HG02840 (cell line): Measurements from ENCODE around the gene BMERB1.
"Not testable (repeated sequence)": the region's sequence is repeated elsewhere in the genome, so short reads cannot be mapped to it uniquely, and the experiment has no call there.

Experiments used
- ATAC-seq: cut with Tn5 transposase; IDR thresholded peaks from one replicate; pipeline ENCODE4 v1.9.1; 2021; ENCODE audit warnings: mild to moderate bottlenecking, moderate library complexity, moderate number of reproducible peaks; ENCODE audit not compliant: unreplicated experiment, low FRiP score

BMERB1 gene

DNA sequence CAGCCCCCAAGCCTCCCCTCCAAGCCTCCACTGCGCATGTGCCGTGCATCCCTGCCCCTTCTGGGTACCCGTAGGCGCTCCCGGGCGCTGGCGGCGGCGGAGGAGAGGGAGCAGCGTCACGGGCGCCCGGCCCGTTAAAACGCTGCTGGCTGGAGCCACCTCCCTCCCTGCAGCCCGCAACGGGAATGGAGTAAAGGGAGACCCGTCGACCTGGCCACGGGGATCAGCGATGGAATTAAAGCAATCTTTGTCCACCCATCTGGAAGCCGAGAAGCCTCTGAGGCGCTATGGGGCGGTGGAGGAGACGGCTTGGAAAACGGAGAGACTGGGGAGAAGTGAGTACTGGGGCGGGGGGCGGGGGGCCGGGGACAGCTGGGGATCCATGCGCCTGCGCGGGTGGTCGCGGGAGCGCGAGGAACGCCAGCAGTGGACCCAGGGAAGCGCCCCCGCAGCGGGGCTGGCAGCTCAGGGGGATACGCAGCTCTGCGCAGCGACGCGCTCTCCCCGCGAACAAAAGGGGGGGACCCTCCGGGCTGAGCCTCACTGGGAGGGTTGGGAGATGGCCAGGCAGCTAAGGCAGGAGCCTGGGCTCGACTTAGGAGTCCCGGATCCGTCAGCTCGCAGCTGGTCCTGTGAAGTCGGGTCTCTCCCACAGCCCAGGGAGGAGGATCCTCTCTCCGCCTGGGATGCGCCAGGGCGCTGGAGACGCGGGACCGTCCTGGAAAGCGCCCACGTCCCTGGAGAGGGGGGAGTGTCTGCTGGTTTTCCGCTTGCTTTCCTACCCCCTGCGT is at the start of gene BMERB1:
Gene BMERB1, plus strand, starts transcription at position 164 of the 791 bp plus-strand sequence. Its CDS starts 66 bp downstream, at position 230.
- no peak for ATAC-seq

DNA sequence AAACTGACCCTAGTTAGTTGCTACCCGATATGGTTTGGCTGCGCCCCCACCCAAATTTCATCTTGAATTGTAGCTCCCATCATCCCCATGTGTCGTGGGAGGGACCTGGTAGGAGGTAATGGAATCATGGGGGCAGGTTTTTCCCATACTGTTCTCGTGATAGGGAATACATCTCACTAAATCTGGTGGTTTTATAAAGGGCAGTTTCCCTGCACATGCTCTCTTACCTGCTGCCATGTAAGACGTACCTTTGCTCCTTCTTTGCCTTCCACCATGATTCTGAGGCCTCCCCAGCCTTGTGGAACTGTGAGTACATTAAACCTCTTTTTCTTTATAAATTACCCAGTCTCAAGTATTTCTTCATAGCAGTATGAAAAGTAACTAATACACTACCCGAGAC is 46.3 kb upstream of the BMERB1 start:
- not testable (repeated sequence) for ATAC-seq

DNA sequence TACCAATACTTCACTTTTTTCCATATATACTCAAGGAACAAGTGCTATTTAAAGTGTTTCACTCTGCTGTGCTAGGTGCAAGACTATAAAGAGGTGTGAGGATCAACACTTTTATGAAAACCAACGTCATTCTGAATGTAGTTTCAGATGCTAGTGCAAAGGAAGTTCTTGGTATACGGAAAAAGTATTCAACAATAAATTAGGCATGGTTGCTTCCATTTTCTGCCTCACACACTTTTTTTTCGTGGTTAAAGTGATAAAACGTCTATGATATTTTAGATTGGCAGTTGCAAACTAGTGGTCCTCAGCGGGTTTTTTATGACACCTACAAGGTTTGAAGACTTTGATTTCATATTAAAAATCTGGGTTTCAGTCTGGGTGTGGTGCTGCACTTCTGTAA is 44.5 kb upstream of the BMERB1 start:
- not testable (repeated sequence) for ATAC-seq

DNA sequence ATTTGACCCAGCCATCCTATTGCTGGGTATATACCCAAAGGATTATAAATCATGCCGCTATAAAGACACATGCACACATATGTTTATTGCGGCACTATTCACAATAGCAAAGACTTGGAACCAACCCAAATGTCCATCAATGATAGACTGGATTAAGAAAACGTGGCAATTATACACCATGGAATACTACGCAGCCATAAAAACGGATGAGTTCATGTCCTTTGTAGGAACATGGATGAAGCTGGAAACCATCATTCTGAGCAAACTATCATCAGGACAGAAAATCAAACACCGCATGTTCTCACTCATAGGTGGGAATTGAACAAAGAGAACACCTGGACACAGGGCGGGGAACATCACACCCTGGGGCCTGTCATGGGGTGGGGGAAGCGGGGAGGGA is 41.4 kb upstream of the BMERB1 start:
- ATAC-seq: not testable (repeated sequence)

DNA sequence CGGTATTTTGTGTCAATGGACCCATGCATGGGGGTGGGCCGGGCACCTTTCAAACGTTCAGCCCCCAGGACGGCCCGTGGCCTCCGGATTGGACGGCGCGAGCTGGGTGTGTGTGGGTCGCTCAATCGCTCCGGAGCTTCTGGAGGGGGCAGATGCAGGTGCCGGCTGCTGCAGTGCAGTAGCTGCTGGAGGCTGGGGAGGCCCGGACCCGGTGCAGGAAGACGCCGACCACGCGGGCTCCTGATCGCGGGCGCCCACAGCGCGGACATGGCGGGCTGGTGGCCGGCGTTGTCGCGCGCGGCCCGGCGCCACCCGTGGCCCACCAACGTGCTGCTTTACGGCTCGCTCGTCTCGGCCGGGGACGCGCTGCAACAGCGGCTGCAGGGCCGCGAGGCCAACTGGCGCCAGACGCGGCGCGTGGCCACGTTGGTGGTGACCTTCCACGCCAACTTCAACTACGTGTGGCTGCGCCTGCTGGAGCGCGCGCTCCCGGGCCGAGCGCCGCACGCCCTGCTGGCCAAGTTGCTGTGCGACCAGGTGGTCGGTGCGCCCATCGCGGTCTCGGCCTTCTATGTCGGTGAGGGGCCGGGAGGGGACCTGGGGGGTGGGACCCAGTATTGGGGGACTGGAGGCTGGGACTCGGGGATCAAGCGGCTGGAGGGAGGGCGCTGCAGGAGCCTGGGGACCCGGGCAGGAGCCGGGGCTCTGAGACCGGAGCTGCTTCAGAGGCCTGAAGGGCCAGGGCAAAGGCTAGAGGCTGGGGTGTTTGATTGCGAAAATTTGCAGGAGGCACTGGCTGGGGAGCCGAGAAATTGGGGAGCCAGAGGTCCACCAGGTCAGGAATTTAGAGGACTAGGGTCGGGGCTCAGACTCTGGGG is 38.5 kb upstream of the BMERB1 start, which contains the start of gene MPV17L:
Gene MPV17L, plus strand, starts transcription at position 124 of the 878 bp plus-strand sequence. Its CDS starts 144 bp downstream, at position 268.
- not testable (repeated sequence) for ATAC-seq

DNA sequence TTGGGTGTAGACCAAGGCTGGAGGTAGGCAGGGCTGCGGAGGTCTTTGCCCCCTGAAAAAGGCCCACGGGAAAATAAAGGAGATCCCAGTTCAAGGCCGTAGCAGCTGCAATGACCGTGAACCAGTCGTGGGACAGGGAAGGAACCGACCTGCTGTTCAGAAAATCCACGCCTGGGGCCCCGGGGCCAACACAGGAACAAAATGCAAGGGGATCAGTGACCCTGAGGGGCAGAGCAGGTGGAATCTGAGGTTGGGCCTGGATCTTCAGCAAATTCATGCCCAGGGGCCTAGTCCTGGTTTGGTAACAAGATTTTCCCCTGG is 37.9 kb upstream of the BMERB1 start:
- not testable (repeated sequence) for ATAC-seq

DNA sequence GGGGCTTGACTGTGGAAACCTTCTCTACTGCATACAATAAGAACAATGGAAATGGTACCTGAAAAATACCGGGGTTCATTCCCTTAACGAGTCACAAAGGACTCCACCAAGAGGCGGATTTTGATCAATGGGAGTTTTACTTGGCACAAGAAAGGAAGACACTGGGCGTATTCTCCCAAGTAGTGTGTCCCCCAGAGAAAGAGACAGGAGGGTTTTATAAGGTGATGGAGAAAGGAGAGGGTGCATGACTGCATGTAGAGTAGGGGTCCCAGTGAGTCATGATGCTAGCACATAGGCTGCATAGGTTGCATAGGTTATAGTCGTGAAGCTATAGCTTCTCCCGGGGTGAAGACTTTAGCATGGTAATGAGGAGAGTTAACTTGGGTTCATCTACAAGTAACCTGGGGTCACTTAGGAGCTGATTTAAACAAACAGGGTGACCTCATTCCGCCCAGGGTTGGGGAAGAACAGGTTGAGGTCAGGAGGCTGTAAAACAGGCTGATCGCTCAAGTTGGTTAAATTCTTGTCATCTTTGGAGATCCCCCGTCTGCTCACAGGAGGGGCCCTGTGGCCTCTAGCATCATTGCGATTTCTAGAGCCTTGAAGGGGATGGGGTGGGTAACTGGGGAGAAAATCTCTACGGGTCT is 37.3 kb upstream of the BMERB1 start:
- no peak for ATAC-seq

DNA sequence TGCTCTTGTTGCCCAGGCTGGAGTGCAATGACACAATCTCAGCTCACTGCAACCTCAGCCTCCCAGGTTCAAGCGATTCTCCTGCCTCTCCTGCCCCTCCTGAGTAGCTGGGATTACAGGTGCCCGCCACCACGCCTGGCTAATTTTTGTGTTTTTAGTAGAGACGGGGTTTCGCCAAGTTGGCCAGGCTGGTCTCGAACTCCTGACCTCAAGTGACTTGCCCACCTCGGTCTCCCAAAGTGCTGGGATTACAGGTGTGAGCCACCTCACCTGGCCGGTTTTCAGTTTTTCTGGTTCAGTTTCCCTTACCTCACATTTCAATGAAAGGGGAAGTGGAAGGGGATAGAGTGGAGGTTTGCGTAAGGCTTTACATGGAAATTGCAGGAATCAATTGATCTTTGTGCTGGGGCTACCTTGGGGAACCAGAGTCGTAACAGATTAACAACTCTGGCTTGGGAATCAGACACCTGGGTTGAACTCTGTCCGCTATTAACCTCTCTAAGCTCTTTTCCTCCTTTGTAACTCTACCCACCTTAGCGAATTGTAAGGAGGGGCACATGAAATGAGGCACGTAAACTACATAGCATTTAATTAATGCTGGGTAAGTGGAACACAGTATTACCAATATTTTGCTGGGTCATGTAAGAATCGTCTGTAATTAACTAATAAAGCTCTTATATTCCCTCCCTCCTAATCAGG is 35.6 kb upstream of the BMERB1 start:
- ATAC-seq: no peak

DNA sequence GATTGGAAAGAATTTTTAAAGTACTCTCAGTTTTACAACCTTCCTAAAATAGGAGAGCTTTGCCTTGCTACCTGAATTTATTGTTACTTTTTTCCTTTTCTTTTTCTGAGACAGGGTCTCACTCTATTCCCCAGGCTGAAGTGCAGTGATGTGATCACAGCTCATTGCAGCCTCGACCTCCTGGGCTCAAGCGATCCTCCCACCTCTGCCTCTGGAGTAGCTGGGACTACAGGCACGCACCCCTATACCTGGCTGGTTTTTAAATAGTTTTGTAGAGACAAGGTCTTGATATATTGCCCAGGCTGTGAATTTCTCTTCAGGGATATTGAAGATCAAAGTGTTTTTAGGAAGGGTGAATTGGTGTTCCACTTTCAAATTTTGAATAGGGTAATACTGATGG is 35.1 kb upstream of the BMERB1 start:
- ATAC-seq: no peak

DNA sequence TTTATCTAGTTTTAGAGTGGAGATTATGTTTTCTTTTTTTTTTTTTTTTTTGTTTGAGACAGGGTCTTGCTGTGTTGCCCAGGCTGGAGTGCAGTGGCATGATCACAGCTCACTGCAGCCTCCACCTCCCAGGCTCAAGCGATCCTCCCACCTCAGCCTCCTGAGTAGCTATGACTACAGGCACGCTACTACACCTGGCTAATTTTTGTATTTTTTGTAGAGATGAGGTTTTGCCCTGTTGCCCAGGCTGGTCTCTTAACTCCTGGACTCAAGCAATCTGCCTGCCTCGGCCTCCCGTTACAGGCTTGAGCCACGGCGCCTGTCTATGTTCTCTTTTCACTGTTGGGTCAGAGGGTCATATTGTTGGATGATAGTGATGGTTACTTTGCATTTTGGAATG is 34.1 kb upstream of the BMERB1 start:
- ATAC-seq: not testable (repeated sequence)

DNA sequence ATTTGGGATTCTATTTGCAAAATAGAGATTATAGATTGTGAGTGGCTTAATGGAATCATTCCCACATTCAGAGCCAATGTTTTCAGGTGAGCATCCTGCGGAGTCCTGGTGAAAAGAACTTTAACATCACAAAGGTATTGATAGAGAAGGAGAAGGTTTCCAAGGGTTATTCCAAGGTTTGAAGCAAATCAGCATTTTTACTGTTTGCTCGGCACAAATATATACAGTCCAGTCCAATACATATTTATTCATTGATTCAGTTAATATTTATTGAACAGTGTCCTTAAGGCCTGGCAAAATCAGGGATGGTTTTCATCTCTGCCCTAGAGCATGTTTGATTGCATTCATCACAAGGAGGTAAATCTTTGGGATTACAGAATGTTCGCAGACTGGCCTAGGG is 32.4 kb upstream of the BMERB1 start:
- no peak for ATAC-seq

DNA sequence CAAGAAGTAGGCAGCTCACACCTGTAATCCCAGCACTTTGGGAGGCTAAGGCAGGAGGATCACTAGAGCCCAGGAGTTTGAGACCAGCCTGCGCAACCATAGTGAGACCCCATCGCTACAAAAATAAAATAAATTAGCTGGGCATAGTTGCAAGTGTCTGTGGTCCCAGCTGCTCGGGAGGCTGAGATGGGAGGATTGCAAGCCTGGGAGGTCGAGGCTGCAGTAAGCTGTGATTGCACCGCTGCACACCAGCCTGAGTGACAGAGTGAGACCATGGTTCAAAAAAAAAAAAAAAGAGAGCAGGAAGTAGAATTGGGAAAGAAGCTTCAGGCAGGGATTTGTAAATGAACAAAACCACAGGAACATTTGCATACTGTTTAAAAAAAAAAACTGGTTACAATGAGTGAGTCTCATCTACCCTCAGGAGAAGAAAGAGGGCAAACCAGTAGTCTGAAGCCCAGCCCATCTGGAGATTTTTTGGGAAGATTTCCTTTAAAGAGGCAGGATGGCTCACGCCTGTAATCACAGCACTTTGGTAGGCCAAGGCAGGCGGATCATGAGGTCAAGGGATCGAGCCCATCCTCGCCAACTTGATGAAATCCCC is 30.9 kb upstream of the BMERB1 start:
- ATAC-seq: no peak

DNA sequence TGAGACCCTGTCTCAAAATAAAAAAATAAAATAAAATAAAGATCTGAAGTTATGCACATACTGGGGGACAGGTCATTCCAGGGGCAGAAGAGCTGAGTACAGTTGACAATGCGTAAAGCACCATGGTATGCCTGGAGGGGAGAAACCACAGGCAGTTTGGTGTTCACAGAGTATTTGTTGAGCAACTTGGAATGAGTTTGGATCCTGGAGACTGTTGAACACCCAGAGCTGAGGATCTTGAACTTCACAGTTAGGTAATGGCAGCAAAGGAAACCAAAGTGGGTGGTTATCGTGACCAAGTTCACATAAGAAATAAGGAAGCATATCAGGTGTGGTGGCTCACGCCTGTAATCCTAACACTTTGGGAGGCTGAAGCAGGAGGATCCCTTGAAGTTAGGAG is 30.3 kb upstream of the BMERB1 start:
- ATAC-seq: not testable (repeated sequence)

DNA sequence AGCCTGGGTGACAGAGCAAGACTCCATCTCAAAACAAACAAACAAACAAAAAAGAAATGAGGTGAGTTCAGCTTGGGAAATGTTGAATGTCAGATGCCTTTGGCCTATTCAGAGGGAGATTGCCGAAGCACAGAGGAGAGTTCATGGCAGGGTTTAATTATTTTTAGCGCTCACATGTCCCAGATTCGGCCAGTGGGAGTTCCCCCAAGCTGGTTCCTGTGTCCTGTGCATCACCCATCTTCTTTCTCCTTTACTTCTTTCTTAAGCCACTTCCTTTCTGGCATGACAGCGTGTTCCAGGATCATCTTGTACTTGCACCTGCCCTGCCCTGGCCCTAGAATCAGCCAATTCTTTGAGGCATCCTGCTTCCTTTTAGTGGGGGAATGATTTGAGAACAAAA is 29.6 kb upstream of the BMERB1 start:
- ATAC-seq: no peak

DNA sequence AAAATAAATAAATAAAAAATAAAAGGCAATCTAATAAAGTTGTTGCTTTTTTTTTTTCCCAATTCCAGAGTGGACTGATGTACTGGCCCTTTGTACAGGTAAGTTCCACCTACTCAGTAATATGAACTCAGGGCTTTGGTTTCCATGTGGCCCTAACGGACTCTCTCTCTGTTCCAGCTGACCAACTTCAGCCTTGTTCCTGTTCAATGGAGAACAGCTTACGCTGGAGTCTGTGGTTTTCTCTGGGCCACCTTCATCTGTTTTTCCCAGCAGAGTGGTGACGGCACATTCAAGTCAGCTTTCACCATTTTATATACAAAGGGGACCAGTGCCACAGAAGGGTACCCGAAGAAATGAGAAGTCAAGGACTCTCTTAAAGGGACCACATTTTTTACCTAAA is 26.6 kb upstream of the BMERB1 start:
- ATAC-seq: not testable (repeated sequence)

DNA sequence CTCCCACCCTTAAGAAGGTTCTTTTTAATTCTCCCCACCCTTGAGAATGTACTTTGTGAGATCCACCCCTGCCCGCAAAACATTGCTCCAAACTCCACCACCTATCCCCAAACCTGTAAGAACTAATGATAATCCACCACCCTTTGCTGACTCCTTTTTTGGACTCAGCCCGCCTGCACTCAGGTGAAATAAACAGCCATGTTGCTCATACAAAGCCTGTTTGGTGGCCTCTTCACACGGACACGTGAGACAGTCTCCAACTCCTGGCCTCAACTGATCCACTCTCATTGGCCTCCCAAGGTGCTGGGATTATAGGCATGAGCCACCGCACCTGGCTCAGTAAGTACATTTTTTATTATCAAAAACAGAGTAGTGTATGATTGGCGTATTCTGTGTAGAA is 24.9 kb upstream of the BMERB1 start:
- ATAC-seq: not testable (repeated sequence)

DNA sequence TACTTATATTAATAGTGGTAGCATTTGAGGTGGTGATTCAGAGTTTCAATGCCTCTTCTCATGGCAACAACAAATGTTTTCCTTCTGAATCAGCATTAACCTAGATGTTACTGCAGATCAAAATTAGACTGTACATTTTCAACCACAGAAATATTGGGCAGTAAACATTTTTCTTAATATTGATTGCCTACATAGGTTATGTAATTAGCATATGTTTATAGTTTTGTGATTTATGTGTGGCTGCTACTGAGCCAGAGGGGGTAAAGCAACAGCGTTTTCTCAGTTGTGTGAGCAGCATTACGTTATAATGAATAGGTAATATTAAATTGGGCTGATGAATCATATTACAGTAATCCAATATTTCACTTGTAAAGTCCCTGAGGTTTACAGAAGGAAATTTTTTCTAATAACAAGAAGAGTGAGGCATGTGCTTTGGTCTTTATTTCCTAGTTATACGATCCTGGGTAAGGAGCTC is 18.8 kb upstream of the BMERB1 start:
- ATAC-seq: no peak

DNA sequence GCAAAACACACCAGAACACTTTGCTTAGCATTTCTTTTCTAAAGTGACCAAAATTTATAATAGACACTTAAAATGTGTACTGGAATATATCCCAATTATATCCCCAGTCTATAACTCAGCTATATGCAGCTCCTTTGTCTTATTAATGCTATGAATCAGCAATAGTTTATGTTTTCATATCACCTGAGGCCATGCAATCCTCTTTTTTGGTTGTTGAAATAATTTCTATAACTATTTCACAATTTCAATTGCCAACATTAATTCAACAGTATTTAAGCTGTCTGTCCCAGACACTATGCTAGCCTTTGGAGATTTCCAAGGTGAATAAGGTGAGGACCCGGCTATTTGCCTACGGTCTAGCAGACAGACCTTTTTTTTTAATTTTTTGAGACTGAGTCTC is 17.2 kb upstream of the BMERB1 start:
- ATAC-seq: no peak

DNA sequence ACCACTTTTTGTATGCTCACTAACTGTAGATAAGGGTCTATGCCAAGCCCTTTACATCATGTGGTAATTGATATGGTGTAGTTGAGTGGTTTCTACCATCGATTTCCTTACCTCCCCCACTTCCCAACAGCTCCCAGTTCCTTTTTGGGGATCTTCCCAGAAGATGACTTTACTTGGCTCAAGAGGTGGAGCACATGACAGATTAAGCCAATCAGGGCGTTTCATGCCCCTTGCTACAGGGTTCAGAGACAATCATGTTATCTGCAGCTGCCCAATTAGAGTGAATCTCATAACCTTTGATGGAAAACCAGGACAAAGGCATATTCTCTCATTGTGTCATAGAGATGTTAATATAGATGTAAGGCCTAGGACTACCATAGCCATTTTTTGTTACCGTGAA is 16.2 kb upstream of the BMERB1 start:
- no peak for ATAC-seq

DNA sequence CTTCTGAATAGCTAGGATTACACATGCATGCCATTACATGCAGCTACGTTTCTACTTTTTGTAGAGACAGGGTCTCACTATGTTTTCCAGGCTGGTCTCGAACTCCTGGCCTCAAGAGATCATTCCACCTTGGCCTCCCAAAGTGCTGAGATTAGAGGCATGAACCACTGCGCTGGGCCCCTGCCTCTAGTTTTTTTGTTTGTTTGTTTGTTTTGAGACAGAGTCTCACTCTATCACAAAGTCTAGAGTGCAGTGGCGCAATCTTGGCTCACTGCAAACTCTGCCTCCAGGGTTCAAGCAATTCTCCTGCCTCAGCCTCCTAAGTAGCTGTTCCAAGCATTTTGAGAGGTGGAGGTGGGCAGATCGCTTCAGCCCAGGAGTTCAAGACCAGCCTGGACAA is 12.7 kb upstream of the BMERB1 start:
- ATAC-seq: not testable (repeated sequence)
